Heart left ventricle (tissue), 13 donors: ENCODE results near the gene ASTL.

Experiments used
- POLR2A ChIP-seq, 2 donors: fragments of 450-650 bp; IDR thresholded peaks; one replicate each; pipeline ENCODE4 v1.6.1; 2017; ENCODE audit warnings: antibody characterized with exemption in 2 of 2, mild to moderate bottlenecking in 2 of 2, moderate library complexity in 2 of 2
- TF ChIP-seq, protein P1 (sequence below), 12 donors: fragments of 200-600 bp; sonication (generic) in 4 of 12; IDR thresholded peaks; one replicate each; pipeline versions ENCODE4 v1.5.0 to v1.8.0; 2018 to 2022; ENCODE audit warnings: antibody characterized with exemption in 12 of 12, mild to moderate bottlenecking in 5 of 12
- donor health status: ischemic (EF 13 %, LVEDD 7.1; RV severe dilation, severe dysfunction).
- donor health status: DM: no; HTN: yes; CAD: no.
- donor health status: DM: no; HTN: no; CAD: no.
- donor health status: ischemic (EF 25% LVEDD 6.9; RV normal size, moderate dysfunction).
- donor health status: ischemic (EF 25% LVEDD 5.7; RV mildly dilated, moderate dysfunction).
- donor health status: ischemic (EF 35%, LVEDD 5.7; RV mildly dilated, moderate dysfunction).
- donor health status: nonischemic (EF 11% LVEDD 7.7; RV severe dilation, severe dysfunction).
- donor health status: DM: yes; HTN: yes; CAD: no.
- donor health status: PGD.
- donor health status: ischemic (EF 29% LVEDD 5.4; RV normal size, mild dysfunction).
- donor health status: nonischemic (EF 23%, LVEDD 6.1; RV moderate dilation, normal function).

DNA sequence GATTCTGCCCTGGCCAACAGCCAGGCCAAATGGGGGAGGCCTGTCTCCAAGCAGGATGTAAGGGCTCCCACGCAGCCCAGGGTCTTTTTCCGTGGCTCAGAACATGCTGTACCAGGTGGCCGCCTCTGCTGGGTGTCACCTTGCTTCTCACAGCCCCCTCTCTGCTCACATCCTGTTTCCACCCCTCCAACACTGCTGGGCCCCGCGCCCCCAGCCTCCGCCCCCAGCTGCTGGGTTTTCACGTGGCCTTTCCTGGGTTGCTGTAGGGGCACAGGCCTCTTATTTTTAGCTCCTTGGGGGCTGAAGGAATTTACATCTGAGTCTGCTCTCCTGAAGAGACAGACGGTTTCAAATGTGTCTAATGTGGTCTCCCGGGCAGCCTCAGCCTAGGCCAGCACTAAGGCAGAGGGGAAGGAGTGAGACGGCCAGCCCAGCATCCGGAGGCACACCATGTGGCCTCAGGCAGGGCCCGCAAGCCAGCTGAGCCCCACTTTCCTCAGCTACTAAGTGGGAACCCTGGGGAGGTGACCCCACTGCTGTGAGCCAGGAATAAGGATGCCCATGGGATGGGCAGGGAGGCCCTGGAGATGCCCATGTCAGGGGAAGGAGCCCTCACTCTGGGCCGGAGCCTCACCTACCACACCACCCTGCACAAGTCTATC lies 25.6 kb upstream of the ASTL start:
- TF ChIP-seq, protein P1, sequence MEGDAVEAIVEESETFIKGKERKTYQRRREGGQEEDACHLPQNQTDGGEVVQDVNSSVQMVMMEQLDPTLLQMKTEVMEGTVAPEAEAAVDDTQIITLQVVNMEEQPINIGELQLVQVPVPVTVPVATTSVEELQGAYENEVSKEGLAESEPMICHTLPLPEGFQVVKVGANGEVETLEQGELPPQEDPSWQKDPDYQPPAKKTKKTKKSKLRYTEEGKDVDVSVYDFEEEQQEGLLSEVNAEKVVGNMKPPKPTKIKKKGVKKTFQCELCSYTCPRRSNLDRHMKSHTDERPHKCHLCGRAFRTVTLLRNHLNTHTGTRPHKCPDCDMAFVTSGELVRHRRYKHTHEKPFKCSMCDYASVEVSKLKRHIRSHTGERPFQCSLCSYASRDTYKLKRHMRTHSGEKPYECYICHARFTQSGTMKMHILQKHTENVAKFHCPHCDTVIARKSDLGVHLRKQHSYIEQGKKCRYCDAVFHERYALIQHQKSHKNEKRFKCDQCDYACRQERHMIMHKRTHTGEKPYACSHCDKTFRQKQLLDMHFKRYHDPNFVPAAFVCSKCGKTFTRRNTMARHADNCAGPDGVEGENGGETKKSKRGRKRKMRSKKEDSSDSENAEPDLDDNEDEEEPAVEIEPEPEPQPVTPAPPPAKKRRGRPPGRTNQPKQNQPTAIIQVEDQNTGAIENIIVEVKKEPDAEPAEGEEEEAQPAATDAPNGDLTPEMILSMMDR (IDR thresholded peaks at IDR 0.05), result no peak
- no peak for TF ChIP-seq POLR2A (IDR thresholded peaks at IDR 0.05)
